Measurements from ENCODE around the gene PTGDR.

The PTGDR gene

DNA sequence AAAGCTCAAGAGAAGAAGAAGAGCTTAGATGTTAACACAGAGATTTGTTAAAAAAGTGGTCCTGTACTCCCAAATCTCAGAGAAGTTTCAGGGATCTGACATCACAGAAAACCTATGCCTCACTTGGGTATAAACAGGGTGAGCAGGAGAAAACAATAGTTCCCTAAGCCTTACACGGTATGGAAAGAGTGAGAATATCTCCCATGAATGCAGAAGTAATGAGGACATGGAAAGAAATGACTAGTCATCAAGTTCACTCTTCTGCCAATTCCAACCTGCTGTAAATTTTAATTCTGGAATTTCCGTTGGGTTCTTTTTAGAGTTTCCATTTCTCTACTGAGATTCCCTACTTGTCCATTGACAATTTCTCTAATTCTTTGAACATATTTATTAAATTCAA lies 40.4 kb downstream of the PTGDR start:
- no peak for DNase-seq (ENCODE audit: low read depth in 4 of 4, low spot score in 1 of 4)

DNA sequence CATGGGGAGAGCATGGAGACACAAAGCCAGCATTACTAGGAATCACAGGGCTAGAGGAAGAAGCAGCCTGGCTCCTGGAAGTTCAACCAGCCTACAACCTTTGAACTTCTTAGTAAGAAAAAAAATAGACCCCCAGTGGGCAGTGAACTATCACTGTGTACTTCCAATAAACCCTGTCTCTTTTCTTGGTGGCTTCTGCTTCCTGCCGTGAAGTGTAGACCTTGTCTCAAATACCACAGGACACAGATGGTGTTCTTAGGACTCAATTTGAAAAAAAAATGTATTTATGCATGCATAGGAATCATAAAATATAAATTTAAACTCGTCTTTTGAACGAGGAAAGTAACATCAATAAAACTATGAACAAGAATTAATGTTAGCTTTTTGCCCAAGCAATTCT lies 43.0 kb downstream of the PTGDR start:
- DNase-seq (ENCODE audit: low read depth in 4 of 4, low spot score in 1 of 4): no peak

DNA sequence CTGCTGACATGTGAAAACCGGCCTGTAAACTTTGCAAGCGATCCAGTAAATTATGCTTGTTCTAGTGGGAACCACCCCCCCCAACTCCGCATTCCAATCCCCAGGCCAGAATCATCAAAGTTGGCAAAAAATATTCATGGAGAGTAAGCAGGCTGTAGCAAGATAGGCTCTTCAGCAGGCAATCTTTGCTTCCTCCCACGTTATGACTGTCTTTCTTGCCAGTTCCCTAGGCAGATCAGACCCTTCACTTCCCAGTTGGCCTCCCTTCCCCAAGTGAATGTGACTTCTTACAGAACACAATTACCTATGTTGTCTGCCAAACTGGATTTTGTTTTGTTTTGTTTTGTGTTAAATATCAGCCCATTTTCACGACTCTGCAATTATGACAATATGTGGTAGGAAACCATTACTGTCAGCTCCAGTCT lies 45.4 kb downstream of the PTGDR start:
- no peak for DNase-seq (ENCODE audit: low read depth in 4 of 4, low spot score in 1 of 4)

DNA sequence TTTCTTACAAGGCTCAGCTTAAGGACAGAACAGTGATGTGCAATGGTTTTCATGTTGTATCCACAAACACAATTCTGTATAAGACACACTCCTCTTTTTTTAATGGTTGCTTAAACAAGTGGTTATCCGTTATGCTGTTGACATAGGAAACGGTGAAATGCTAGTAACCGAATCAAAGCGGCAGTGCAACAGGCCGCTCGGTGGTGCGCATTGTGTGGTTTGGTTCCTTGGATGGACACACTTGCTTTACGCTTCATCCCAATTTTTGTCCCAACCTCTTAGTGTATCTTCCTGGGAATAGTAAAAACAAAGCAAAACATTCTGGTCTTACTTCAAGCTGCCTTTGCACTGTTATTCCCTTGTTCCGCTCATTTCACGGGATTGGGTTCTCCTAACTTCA lies 46.0 kb downstream of the PTGDR start:
- no peak for DNase-seq (ENCODE audit: low read depth in 4 of 4, low spot score in 1 of 4)

DNA sequence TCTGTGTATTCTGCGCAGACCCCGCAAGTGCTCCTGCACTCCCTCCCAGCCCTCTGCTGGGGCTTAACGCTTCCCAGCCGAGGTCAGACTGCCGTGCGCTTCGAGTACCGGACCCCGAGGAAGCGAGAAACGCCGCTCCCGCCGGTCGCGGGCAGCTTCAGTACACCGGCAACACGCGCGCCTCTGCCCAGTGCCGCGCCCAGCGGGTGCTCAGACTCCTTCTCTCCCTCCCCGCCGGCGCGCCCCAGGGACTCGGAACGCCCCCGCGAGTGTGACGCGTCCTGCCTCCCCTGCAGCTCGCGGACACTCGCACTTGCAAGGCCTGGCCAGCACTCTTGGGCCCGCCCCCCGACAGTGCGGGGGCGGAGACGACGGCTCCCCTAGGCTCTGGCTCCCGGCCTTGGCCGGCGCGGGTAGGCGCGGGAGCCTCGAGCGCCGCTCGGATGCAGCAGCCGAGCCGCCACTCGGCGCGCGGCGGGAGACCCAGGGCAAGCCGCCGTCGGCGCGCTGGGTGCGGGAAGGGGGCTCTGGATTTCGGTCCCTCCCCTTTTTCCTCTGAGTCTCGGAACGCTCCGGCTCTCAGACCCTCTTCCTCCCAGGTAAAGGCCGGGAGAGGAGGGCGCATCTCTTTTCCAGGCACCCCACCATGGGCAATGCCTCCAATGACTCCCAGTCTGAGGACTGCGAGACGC lies 46.6 kb downstream of the PTGDR start, which contains the start of gene PTGER2:
Gene PTGER2 (plus strand): TSS at position 410 of the 692 bp plus-strand sequence. CDS start 237 bp downstream, at position 647.
- peak; percentile 37 to 60 (median 48) for DNase-seq (ENCODE audit: low read depth in 4 of 4, low spot score in 1 of 4)

DNA sequence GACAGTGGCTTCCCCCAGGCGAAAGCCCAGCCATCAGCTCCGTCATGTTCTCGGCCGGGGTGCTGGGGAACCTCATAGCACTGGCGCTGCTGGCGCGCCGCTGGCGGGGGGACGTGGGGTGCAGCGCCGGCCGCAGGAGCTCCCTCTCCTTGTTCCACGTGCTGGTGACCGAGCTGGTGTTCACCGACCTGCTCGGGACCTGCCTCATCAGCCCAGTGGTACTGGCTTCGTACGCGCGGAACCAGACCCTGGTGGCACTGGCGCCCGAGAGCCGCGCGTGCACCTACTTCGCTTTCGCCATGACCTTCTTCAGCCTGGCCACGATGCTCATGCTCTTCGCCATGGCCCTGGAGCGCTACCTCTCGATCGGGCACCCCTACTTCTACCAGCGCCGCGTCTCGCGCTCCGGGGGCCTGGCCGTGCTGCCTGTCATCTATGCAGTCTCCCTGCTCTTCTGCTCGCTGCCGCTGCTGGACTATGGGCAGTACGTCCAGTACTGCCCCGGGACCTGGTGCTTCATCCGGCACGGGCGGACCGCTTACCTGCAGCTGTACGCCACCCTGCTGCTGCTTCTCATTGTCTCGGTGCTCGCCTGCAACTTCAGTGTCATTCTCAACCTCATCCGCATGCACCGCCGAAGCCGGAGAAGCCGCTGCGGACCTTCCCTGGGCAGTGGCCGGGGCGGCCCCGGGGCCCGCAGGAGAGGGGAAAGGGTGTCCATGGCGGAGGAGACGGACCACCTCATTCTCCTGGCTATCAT lies 47.3 kb downstream of the PTGDR start:
- peak in 2 of 4 experiments; percentile 32 to 33 for DNase-seq (ENCODE audit: low read depth in 4 of 4, low spot score in 1 of 4)

DNA sequence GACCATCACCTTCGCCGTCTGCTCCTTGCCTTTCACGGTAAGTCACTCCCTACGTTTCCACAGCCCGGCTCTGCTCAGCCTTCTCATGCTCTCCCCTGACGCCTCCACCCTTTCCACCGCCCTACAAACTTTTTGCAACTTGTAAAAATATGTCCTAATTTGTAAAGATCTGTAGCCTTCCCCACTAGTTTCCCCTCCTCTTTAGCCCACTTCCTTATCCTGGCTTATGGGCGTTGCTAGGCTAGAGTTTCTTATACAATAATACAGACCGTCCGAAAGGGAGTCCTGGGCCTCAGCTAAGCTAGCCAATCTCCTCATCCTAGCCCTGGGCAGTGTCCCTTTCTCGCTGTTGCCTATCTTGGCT lies 47.8 kb downstream of the PTGDR start:
- DNase-seq (ENCODE audit: low read depth in 4 of 4, low spot score in 1 of 4): no peak

DNA sequence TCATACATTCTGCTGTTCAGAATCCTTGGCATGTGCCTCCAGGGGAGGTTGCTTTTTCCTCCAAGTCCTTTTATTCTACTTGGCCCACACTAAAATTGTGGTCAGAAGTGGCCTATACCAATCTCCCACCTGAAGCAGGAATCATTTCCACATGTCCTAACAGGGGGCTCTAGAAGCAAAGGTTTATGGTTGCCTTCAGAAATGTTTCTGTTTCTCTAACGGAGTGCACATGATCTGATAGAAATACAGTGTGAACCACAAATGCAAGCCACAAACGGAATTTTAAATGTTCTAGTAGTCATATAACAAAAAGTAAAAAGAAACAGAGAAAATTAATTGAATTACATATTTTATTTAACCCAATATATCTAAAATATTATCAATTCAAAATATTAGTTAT lies 50.6 kb downstream of the PTGDR start:
- no peak for DNase-seq (ENCODE audit: low read depth in 4 of 4, low spot score in 1 of 4)

DNA sequence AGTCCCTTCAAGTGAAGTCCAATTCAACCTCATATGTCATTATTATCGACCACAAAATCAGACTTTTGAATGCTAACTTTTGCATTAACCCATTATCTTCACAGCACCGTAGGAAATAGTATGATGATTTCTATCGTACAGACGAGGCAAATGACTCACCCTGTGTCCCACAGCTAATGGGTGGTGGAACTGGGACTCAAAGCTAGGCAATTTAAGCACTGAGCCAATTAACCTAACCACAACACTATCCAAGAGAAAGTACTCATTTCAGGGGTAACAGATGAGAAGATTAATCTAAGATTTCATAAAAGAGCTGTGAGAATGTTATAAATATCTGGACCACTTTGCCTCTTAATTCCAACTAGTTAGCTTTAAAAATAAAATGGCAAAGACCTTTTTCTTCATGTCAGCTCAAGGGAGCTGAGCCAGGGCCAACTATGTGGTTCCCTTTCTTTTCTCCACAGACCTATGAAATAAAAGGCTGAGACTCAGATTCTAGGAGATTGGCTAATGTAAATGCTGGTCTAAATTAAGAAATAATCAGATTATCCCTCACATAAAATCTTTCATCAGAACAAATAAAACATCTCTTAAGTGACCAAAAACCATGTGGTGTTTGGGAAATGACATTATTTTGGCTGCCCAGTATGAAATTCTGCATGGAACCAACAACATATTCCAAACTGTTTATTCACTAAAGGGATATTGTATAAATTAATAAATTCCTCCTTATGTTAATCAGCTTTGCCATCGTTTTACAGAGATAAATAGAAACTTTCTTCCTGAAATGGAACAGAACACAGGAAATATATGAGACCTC lies 51.5 kb downstream of the PTGDR start:
- DNase-seq (ENCODE audit: low read depth in 4 of 4, low spot score in 1 of 4): no peak

DNA sequence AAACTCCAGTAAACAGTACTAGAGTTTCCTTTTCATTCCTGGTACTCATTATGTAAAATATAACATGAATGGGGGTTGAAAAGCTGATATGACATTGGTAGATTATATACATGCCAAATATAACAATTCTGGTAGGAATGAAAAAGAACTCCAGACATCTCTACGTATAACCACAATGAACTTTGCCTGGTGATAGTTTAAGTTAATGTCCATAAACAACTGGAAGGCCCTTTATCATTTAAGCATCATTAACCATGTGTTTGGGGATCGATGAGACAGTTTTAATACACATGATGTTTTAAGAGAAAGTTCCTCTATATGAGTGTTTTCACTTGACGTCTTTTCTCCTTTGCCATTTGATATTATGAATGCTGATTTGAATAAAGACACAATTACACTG lies 52.4 kb downstream of the PTGDR start:
- DNase-seq (ENCODE audit: low read depth in 4 of 4, low spot score in 1 of 4): no peak

DNA sequence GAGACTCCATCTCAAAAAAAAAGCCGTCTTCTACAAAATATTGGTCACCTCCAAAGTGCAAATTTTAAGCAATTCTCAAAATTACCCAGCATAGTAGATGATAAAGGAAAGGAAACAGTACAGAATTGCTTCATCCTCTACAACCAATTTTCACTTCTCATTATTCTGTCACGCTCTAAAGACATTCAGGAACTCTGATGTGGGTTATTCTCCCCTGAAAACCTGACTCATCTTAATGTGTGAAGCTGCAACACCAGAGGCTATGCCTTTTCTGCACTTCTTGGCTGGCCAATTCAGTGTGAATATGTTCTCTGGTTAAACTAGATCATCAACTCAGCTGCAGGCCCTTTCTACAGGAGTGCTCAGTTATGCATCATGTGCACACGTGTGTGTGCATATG lies 57.6 kb downstream of the PTGDR start:
- DNase-seq (ENCODE audit: low read depth in 4 of 4, low spot score in 1 of 4): peak in 1 of 4 experiments; percentile 14

DNA sequence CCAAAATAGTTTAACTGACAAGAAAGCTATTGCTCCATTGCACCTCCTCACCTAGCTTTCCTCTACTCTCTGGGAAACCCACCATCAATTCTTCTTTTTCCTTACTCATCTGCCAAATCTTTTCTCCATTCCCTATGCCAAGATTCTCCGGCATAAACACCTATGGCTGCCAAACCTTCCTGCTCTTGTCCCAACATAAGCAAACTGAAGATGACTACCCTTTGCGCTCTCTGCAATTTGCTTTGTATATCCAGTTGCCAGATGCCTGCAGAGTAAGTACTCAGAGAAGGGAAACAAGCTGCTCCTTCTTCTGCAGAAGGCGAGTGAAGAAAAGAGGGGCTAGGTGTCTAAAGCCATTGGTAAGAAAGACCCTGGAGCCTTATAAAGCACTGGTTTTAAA lies 58.1 kb downstream of the PTGDR start:
- DNase-seq (ENCODE audit: low read depth in 4 of 4, low spot score in 1 of 4): no peak
